HL-60 (cell line): ENCODE data around the gene CFAP161.

Experiments used
- DNase-seq, 2 experiments: peaks; one replicate each; pipeline ENCODE4 v3.0.0-alpha.2; 2010 to 2020; ENCODE audit warnings: low read depth in 1 of 2, low spot score in 1 of 2
- H3K27ac ChIP-seq: fragments of 250-450 bp; sonication (Bioruptor Pico); replicated peaks from 2 replicates; pipeline ENCODE4 v1.5.1; 2020; ENCODE audit warnings: mild to moderate bottlenecking, moderate library complexity
- H3K27me3 ChIP-seq: fragments of 250-450 bp; sonication (Bioruptor Pico); 2 replicates; pipeline ENCODE4 v1.5.1; 2021; ENCODE audit warnings: mild to moderate bottlenecking, moderate library complexity; ENCODE audit not compliant: insufficient read depth, poor library complexity, severe bottlenecking
- H3K4me3 ChIP-seq: replicated peaks from 2 replicates; pipeline ENCODE4 v1.5.1; 2011; ENCODE audit warnings: mild to moderate bottlenecking, control low read depth, low read length; ENCODE audit not compliant: insufficient read depth
- GABPA ChIP-seq: IDR thresholded peaks from 2 replicates; pipeline ENCODE4 v1.6.1; 2012; ENCODE audit warnings: low read depth
- POLR2AphosphoS5 ChIP-seq: IDR thresholded peaks from 2 replicates; pipeline ENCODE4 v1.6.1; 2012; ENCODE audit warnings: low read depth
- SPI1 ChIP-seq: IDR thresholded peaks from 2 replicates; pipeline ENCODE4 v1.6.1; 2012; ENCODE audit warnings: low read depth, mild to moderate bottlenecking, borderline replicate concordance
- TF ChIP-seq, protein P1 (sequence below): IDR thresholded peaks from 2 replicates; pipeline ENCODE4 v1.6.1; 2012; ENCODE audit warnings: low read depth; ENCODE audit not compliant: insufficient replicate concordance
- TF ChIP-seq, protein P2 (sequence below): IDR thresholded peaks from one replicate; pipeline ENCODE4 v1.5.1; 2011; ENCODE audit warnings: low read length, control low read depth, inconsistent platforms; ENCODE audit not compliant: insufficient read depth

Gene CFAP161

DNA sequence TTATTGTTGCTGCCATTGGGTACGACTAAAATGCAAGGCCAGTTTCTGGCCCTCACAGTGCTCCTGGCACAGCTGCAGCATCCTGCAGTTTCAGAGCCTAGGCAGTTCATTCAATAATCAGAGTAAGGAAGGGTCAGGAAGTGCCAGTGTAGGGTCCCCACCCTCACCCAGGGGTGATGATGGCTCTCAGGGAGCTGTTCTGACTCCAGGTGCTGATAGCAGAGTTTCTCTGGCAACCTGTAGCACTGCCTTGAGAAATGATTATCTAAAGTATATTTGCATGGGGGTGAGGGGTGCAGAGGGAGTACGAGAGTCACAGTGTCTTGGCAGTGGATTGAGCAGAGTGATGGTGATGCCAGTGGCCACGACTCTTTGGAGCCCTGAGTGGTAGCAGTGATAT is 47.1 kb downstream of the CFAP161 start:
- no peak overlapping the region for H3K4me3 ChIP-seq
- H3K27me3 ChIP-seq, result peaks cover 4% of the 10 kb centered on the region
- TF ChIP-seq SPI1 (no peak), POLR2AphosphoS5 (no peak), GABPA (no peak)
- TF ChIP-seq, protein P1, sequence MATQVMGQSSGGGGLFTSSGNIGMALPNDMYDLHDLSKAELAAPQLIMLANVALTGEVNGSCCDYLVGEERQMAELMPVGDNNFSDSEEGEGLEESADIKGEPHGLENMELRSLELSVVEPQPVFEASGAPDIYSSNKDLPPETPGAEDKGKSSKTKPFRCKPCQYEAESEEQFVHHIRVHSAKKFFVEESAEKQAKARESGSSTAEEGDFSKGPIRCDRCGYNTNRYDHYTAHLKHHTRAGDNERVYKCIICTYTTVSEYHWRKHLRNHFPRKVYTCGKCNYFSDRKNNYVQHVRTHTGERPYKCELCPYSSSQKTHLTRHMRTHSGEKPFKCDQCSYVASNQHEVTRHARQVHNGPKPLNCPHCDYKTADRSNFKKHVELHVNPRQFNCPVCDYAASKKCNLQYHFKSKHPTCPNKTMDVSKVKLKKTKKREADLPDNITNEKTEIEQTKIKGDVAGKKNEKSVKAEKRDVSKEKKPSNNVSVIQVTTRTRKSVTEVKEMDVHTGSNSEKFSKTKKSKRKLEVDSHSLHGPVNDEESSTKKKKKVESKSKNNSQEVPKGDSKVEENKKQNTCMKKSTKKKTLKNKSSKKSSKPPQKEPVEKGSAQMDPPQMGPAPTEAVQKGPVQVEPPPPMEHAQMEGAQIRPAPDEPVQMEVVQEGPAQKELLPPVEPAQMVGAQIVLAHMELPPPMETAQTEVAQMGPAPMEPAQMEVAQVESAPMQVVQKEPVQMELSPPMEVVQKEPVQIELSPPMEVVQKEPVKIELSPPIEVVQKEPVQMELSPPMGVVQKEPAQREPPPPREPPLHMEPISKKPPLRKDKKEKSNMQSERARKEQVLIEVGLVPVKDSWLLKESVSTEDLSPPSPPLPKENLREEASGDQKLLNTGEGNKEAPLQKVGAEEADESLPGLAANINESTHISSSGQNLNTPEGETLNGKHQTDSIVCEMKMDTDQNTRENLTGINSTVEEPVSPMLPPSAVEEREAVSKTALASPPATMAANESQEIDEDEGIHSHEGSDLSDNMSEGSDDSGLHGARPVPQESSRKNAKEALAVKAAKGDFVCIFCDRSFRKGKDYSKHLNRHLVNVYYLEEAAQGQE, result peak; percentile 58
- no peak overlapping the region for H3K27ac ChIP-seq
- DNase-seq, result no peak

DNA sequence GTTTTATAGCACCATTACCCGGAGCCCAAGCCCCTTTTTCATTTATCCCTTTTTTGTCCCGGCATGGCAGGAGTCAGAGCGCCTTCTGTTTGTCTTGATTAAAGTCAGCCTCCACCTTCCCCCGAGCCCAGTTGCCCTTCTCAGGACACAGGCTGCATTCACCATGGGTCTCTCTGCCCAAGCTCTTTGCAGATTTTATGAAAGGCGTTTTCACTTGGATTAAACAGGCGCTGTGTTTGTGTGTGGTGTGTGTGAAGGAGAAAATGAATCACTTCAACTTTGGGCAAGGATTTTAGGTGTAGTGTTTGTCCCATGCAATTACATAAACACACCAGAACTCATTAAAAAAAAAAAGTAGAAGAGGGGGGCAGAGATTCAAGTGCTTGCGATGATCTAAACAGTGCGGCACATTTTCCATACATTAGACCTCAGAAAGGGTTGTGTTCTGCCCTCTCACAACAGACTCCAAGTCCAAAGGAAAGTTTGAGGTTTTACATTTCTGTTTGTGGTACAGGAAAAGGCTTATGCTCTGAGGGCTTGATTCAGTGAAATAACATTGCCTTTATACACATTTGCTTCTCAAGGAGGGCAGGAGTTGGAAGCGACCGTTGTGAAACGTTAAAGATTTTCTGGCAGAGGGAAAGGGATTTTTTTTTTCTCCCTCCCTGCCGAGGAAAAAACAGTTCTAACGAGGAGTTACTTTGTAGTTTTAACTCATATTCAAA is 48.1 kb downstream of the CFAP161 start:
- H3K27me3 ChIP-seq, result peaks cover 4% of the 10 kb centered on the region
- no peak for DNase-seq
- H3K4me3 ChIP-seq, result no peak overlapping the region
- no peak overlapping the region for H3K27ac ChIP-seq
- TF ChIP-seq POLR2AphosphoS5 (no peak), GABPA (no peak), SPI1 (no peak)
- TF ChIP-seq, protein P1, result no peak
- TF ChIP-seq, protein P2, sequence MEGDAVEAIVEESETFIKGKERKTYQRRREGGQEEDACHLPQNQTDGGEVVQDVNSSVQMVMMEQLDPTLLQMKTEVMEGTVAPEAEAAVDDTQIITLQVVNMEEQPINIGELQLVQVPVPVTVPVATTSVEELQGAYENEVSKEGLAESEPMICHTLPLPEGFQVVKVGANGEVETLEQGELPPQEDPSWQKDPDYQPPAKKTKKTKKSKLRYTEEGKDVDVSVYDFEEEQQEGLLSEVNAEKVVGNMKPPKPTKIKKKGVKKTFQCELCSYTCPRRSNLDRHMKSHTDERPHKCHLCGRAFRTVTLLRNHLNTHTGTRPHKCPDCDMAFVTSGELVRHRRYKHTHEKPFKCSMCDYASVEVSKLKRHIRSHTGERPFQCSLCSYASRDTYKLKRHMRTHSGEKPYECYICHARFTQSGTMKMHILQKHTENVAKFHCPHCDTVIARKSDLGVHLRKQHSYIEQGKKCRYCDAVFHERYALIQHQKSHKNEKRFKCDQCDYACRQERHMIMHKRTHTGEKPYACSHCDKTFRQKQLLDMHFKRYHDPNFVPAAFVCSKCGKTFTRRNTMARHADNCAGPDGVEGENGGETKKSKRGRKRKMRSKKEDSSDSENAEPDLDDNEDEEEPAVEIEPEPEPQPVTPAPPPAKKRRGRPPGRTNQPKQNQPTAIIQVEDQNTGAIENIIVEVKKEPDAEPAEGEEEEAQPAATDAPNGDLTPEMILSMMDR, result no peak

DNA sequence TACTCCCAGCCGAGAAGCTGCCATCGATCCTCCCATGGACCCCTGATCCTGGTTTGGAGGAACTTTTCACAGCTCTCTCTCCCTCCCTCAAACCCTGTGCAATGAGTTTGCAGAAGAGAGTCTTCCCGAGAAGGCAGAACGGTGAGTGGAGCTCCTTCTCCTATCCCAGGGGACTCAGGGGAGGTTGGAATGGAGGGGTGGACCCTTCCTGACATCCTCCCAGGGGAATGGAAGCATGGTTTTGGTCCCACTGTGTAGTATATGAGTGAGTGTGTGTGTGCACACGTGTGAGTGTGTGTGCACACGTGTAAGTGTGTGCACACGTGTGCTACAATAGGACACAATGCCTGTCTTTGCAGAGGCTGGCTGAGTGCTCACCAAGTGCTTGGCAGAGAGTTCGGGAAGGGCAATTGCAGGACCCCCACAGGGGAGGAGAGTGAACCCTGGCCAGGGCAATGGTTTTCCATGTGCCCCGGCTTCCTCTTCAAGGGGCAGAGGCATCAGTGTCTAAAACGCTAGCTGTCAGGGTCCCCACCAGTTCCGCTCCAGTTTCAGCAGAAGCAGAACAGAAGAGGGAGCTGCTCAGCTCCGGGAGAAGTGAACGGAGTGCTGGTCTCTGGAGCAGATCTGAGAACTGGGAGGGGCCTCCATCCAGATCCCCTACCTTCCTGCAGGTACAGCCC is 48.8 kb downstream of the CFAP161 start:
- TF ChIP-seq, protein P2, result no peak
- no peak for TF ChIP-seq POLR2AphosphoS5
- TF ChIP-seq, protein P1, result no peak
- TF ChIP-seq GABPA, result no peak
- no peak for TF ChIP-seq SPI1
- no peak overlapping the region for H3K4me3 ChIP-seq
- peaks cover 4% of the 10 kb centered on the region for H3K27me3 ChIP-seq
- DNase-seq, result peak in 1 of 2 experiments; percentile 5
- H3K27ac ChIP-seq, result no peak overlapping the region
